ES-I3 (cell line): ENCODE data around the gene HLA-DRA.
"Not testable (repeated sequence)": the region's sequence is repeated elsewhere in the genome, so short reads cannot be mapped to it uniquely, and the experiment has no call there.

ENCODE experiments used
- H3K36me3 ChIP-seq: 2 replicates; pipeline ENCODE4 v1.6.1; 2013; ENCODE audit warnings: mild to moderate bottlenecking, low read length, control low read depth, moderate library complexity; ENCODE audit not compliant: insufficient read depth
- H3K4me1 ChIP-seq: 2 replicates; pipeline ENCODE4 v1.6.1; 2013; ENCODE audit warnings: mild to moderate bottlenecking, control low read depth, low read length; ENCODE audit not compliant: insufficient read depth
- H3K9ac ChIP-seq: 2 replicates; pipeline ENCODE4 v1.6.1; 2013; ENCODE audit warnings: low read depth, mild to moderate bottlenecking, low read length, moderate library complexity
- H3K9me3 ChIP-seq: 2 replicates; pipeline ENCODE4 v1.6.1; 2013; ENCODE audit warnings: mild to moderate bottlenecking, low read length, moderate library complexity; ENCODE audit not compliant: control insufficient read depth, insufficient read depth

HLA-DRA gene

GRCh38 chr6:32442977-32443552, 3.4 kb downstream of the HLA-DRA start:
- H3K36me3 ChIP-seq = no peaks in the 10 kb centered on the region
- no peaks in the 10 kb centered on the region for H3K9me3 ChIP-seq
- no peak overlapping the region for H3K9ac ChIP-seq
- H3K4me1 ChIP-seq = 0 out of 2 replicates have a peak, but pooled peaks cover 3% of the 10 kb centered on the region

GRCh38 chr6:32444433-32444832, 4.7 kb downstream of the HLA-DRA start:
- Histone ChIP-seq H3K9me3 (no peaks in the 10 kb centered on the region), H3K9ac (no peak overlapping the region), H3K36me3 (no peaks in the 10 kb centered on the region), H3K4me1 (0 out of 2 replicates have a peak, but pooled peaks cover 3% of the 10 kb centered on the region)

GRCh38 chr6:32445321-32445854, 5.7 kb downstream of the HLA-DRA start:
- no peaks in the 10 kb centered on the region for H3K36me3 ChIP-seq
- no peak overlapping the region for H3K9ac ChIP-seq
- no peaks in the 10 kb centered on the region for H3K9me3 ChIP-seq
- H3K4me1 ChIP-seq = no peaks in the 10 kb centered on the region

GRCh38 chr6:32447932-32448331, 8.2 kb downstream of the HLA-DRA start:
- no peak overlapping the region for H3K9ac ChIP-seq
- no peaks in the 10 kb centered on the region for H3K9me3 ChIP-seq
- no peaks in the 10 kb centered on the region for H3K4me1 ChIP-seq
- H3K36me3 ChIP-seq = no peaks in the 10 kb centered on the region

GRCh38 chr6:32449088-32449736, 9.5 kb downstream of the HLA-DRA start:
- H3K9me3 ChIP-seq = no peaks in the 10 kb centered on the region; the same call in 1 of the 2 replicates
- H3K9ac ChIP-seq = no peak overlapping the region
- H3K4me1 ChIP-seq = no peaks in the 10 kb centered on the region
- H3K36me3 ChIP-seq = no peaks in the 10 kb centered on the region

GRCh38 chr6:32457054-32457453, 17.4 kb downstream of the HLA-DRA start:
- Histone ChIP-seq H3K36me3 (no peaks in the 10 kb centered on the region), H3K4me1 (no peaks in the 10 kb centered on the region), H3K9me3 (no peaks in the 10 kb centered on the region; the same call in 1 of the 2 replicates), H3K9ac (no peak overlapping the region)

GRCh38 chr6:32459781-32460424, 20.2 kb downstream of the HLA-DRA start:
- Histone ChIP-seq H3K4me1 (no peaks in the 10 kb centered on the region), H3K36me3 (no peaks in the 10 kb centered on the region), H3K9me3 (no peaks in the 10 kb centered on the region), H3K9ac (no peak overlapping the region)

GRCh38 chr6:32460528-32460927, 20.8 kb downstream of the HLA-DRA start:
- H3K36me3 ChIP-seq = no peaks in the 10 kb centered on the region
- no peaks in the 10 kb centered on the region for H3K9me3 ChIP-seq
- H3K4me1 ChIP-seq = no peaks in the 10 kb centered on the region
- H3K9ac ChIP-seq = no peak overlapping the region

- Histone ChIP-seq H3K9ac (no peak overlapping the region), H3K9me3 (no peaks in the 10 kb centered on the region), H3K36me3 (no peaks in the 10 kb centered on the region), H3K4me1 (no peaks in the 10 kb centered on the region)
Observed at GRCh38 chr6:32461493-32461892, 21.8 kb downstream of the HLA-DRA start.

- no peaks in the 10 kb centered on the region for H3K36me3 ChIP-seq
- no peaks in the 10 kb centered on the region for H3K4me1 ChIP-seq
- no peak overlapping the region for H3K9ac ChIP-seq
- no peaks in the 10 kb centered on the region for H3K9me3 ChIP-seq
Observed at GRCh38 chr6:32462609-32463008, 22.9 kb downstream of the HLA-DRA start.

- H3K4me1 ChIP-seq, H3K9me3 ChIP-seq, H3K36me3 ChIP-seq, H3K9ac ChIP-seq: not testable (repeated sequence)
Observed at GRCh38 chr6:32467743-32468503, 28.2 kb downstream of the HLA-DRA start.

- H3K4me1 ChIP-seq = no peaks in the 10 kb centered on the region
- no peaks in the 10 kb centered on the region for H3K36me3 ChIP-seq
- H3K9ac ChIP-seq = no peak overlapping the region
- H3K9me3 ChIP-seq = no peaks in the 10 kb centered on the region; the same call in 1 of the 2 replicates
Observed at GRCh38 chr6:32472781-32473375, 33.2 kb downstream of the HLA-DRA start.

- H3K9me3 ChIP-seq, H3K36me3 ChIP-seq, H3K4me1 ChIP-seq, H3K9ac ChIP-seq: not testable (repeated sequence)
Observed at GRCh38 chr6:32473376-32474348, 34.0 kb downstream of the HLA-DRA start.
